WTC11 (cell line): ENCODE results near the gene SLC25A38. TPM values are rescaled to one million over a fixed set of nuclear protein-coding genes. Genes with fewer than 3 reads are reported as not detected.

Experiments
- ATAC-seq: fragments of 200-7000 bp; cut with Tn5 transposase; 2 replicates; pipeline ENCODE4 v1.10.0; 2021; ENCODE audit warnings: mild to moderate bottlenecking, moderate library complexity
- CTCF ChIA-PET: fragments of 300-600 bp; sonication (Branson Sonifier 250); formaldehyde crosslinking; loops from one replicate; lab custom pipeline; 2021; ENCODE audit warnings: antibody characterized with exemption; lab: Charles Lee
- POLR2A ChIA-PET: fragments of 350-600 bp; sonication (Branson Sonifier 250); formaldehyde crosslinking; loops from one replicate; lab custom pipeline; 2021; ENCODE audit warnings: antibody characterized with exemption; lab: Charles Lee
- DNase-seq: peaks from one replicate; pipeline ENCODE4 v3.0.0; 2021; ENCODE audit warnings: low spot score
- H3K27ac Mint-ChIP-seq: 2 replicates; pipeline ENCODE4 v1.8.0; 2021; ENCODE audit warnings: mixed read lengths
- H3K27me3 Mint-ChIP-seq: 2 replicates; pipeline ENCODE4 v1.8.0; 2021; ENCODE audit warnings: low read depth, mild to moderate bottlenecking, moderate library complexity, mixed read lengths
- H3K36me3 Mint-ChIP-seq: 2 replicates; pipeline ENCODE4 v1.8.0; 2021; ENCODE audit warnings: mixed read lengths
- H3K4me1 Mint-ChIP-seq: 2 replicates; pipeline ENCODE4 v1.8.0; 2022; ENCODE audit warnings: mixed read lengths
- H3K4me3 Mint-ChIP-seq: 2 replicates; pipeline ENCODE4 v1.8.0; 2021; ENCODE audit warnings: mild to moderate bottlenecking, moderate library complexity, mixed read lengths
- H3K9me3 Mint-ChIP-seq: 2 replicates; pipeline ENCODE4 v1.8.0; 2021; ENCODE audit warnings: mixed read lengths
- CREM ChIP-seq: sonication (generic); formaldehyde crosslinking; IDR thresholded peaks from 2 replicates; pipeline ENCODE4 v1.8.1; 2022; ENCODE audit warnings: mild to moderate bottlenecking, missing genetic modification reagents, moderate library complexity
- CTCF ChIP-seq: fragments of 200-600 bp; IDR thresholded peaks from 2 replicates; pipeline ENCODE4 v1.8.0; 2022; ENCODE audit warnings: antibody characterized with exemption
- E2F1 ChIP-seq: sonication (generic); formaldehyde crosslinking; IDR thresholded peaks from 2 replicates; pipeline ENCODE4 v1.8.0; 2022; ENCODE audit warnings: mild to moderate bottlenecking, missing genetic modification reagents
- E2F5 ChIP-seq: sonication (generic); formaldehyde crosslinking; IDR thresholded peaks from 2 replicates; pipeline ENCODE4 v1.8.1; 2022; ENCODE audit warnings: mild to moderate bottlenecking, moderate library complexity, missing genetic modification reagents
- ELF4 ChIP-seq: sonication (generic); formaldehyde crosslinking; IDR thresholded peaks from 2 replicates; pipeline ENCODE4 v1.8.1; 2022; ENCODE audit warnings: low read depth, mild to moderate bottlenecking, moderate library complexity, missing genetic modification reagents
- GRHL2 ChIP-seq: fragments of 250-450 bp; sonication (Bioruptor Pico); IDR thresholded peaks from 2 replicates; pipeline ENCODE4 v1.8.0; 2022; ENCODE audit warnings: mild to moderate bottlenecking, moderate library complexity; ENCODE audit not compliant: insufficient replicate concordance, severe bottlenecking
- HMGA2 ChIP-seq: fragments of 250-450 bp; sonication (Bioruptor Pico); IDR thresholded peaks from 2 replicates; pipeline ENCODE4 v1.4.0; 2021; ENCODE audit warnings: mild to moderate bottlenecking, moderate library complexity
- IRF2 ChIP-seq: sonication (generic); formaldehyde crosslinking; IDR thresholded peaks from 2 replicates; pipeline ENCODE4 v1.8.0; 2022; ENCODE audit warnings: low read depth, missing genetic modification reagents, borderline replicate concordance
- MXD4 ChIP-seq: fragments of 250-450 bp; sonication (Bioruptor Pico); IDR thresholded peaks from 2 replicates; pipeline ENCODE4 v1.8.0; 2021; ENCODE audit warnings: mild to moderate bottlenecking, moderate library complexity, borderline replicate concordance
- NFE2L1 ChIP-seq: sonication (generic); formaldehyde crosslinking; IDR thresholded peaks from 2 replicates; pipeline ENCODE4 v1.8.1; 2023; ENCODE audit warnings: missing genetic modification reagents
- NR3C1 ChIP-seq: sonication (generic); formaldehyde crosslinking; conservative IDR thresholded peaks from 2 replicates; pipeline ENCODE4 v1.8.1; 2023; ENCODE audit warnings: low read depth, mild to moderate bottlenecking, missing genetic modification reagents
- PRDM15 ChIP-seq: sonication (generic); formaldehyde crosslinking; IDR thresholded peaks from 2 replicates; pipeline ENCODE4 v1.8.0; 2022; ENCODE audit warnings: missing genetic modification reagents
- ZNF121 ChIP-seq: sonication (generic); formaldehyde crosslinking; IDR thresholded peaks from 2 replicates; pipeline ENCODE4 v1.8.0; 2023; ENCODE audit warnings: missing genetic modification reagents
- ZNF232 ChIP-seq: sonication (generic); formaldehyde crosslinking; IDR thresholded peaks from 2 replicates; pipeline ENCODE4 v1.8.0; 2022; ENCODE audit warnings: mild to moderate bottlenecking, missing genetic modification reagents
- ZNF416 ChIP-seq: fragments of 250-450 bp; sonication (Bioruptor Pico); IDR thresholded peaks from 2 replicates; pipeline ENCODE4 v1.9.0; 2021; ENCODE audit warnings: mild to moderate bottlenecking, inconsistent platforms
- ZNF425 ChIP-seq: fragments of 250-450 bp; sonication (Bioruptor Pico); conservative IDR thresholded peaks from 2 replicates; pipeline ENCODE4 v1.9.0; 2021; ENCODE audit warnings: mild to moderate bottlenecking
- ZNF512 ChIP-seq: sonication (generic); formaldehyde crosslinking; IDR thresholded peaks from 2 replicates; pipeline ENCODE4 v1.8.1; 2022; ENCODE audit warnings: missing genetic modification reagents, borderline replicate concordance
- total RNA-seq: library from RNA; stranded (reverse); gene quantifications from 3 replicates; pipeline ENCODE4 v1.2.3, GENCODE V29; 2021

SLC25A38 gene
- total RNA-seq, 1 experiment from 2014 or later, result 34.9 TPM

- Mint-ChIP-seq H3K9me3 (no peaks in the 10 kb centered on the region), H3K27ac (no peak overlapping the region), H3K4me3 (no peak overlapping the region), H3K27me3 (no peaks in the 10 kb centered on the region), H3K36me3 (no peaks in the 10 kb centered on the region), H3K4me1 (peaks cover 3% of the 10 kb centered on the region; the same call in 1 of the 2 replicates)
- POLR2A ChIA-PET, result no interaction called here
- ATAC-seq (peak; percentile 77), DNase-seq (no peak)
- CTCF ChIA-PET, result interaction anchor here (2.4 kb wide), 1 partner anchor 19 kb away, joined by 7 read pairs; no protein-coding TSS in a partner anchor
- TF ChIP-seq ZNF416 (CRISPR knock-in tag) (no peak), E2F5 (CRISPR knock-in tag) (no peak), PRDM15 (no peak), ZNF425 (no peak), MXD4 (CRISPR knock-in tag) (no peak), CREM (CRISPR knock-in tag) (no peak), ZNF121 (CRISPR knock-in tag) (no peak), HMGA2 (CRISPR knock-in tag) (no peak), GRHL2 (CRISPR knock-in tag) (no peak), IRF2 (CRISPR knock-in tag) (no peak), ELF4 (no peak), ZNF512 (CRISPR knock-in tag) (no peak), CTCF (no peak), NR3C1 (CRISPR knock-in tag) (no peak), NFE2L1 (CRISPR knock-in tag) (no peak), ZNF232 (CRISPR knock-in tag) (no peak), E2F1 (CRISPR knock-in tag) (no peak)
- TF ChIP-seq, all 79 proteins: peak for 0
Observed at GRCh38 chr3:39428745-39429201, 45.6 kb downstream of the SLC25A38 start.
